HepG2 (cell line): ENCODE results near the gene PTPRD. TPM values are rescaled to one million over a fixed set of nuclear protein-coding genes. Genes with fewer than 3 reads are reported as not detected.

Experiments used
- CREB1 ChIP-seq, 2 experiments: fragments of 450-650 bp in 1 of 2; IDR thresholded peaks; 2 replicates each; pipeline ENCODE4 v1.6.1; 2016 to 2017; ENCODE audit warnings: control low read depth in 1 of 2, mild to moderate bottlenecking in 1 of 2, missing compliant biosample characterization in 1 of 2, missing genetic modification characterization in 1 of 2
- EP300 ChIP-seq, 3 experiments: sonication (generic) in 1 of 3; formaldehyde crosslinking in 1 of 3; IDR thresholded peaks; 2 replicates each; pipeline versions ENCODE4 v1.5.1 to v1.6.1; 2011 to 2020; ENCODE audit warnings: low read depth in 2 of 3, low read length in 2 of 3, borderline replicate concordance in 1 of 3, improper control_type of control experiment in 1 of 3, mild to moderate bottlenecking in 1 of 3, missing genetic modification reagents in 1 of 3, moderate library complexity in 1 of 3
- FOXO1 ChIP-seq: sonication (generic); formaldehyde crosslinking; IDR thresholded peaks from 2 replicates; pipeline ENCODE4 v1.4.0; 2020; ENCODE audit warnings: missing genetic modification reagents
- HMGXB3 ChIP-seq: sonication (generic); formaldehyde crosslinking; IDR thresholded peaks from 2 replicates; pipeline ENCODE4 v1.4.0; 2020; ENCODE audit warnings: missing genetic modification reagents, borderline replicate concordance
- HNF4A ChIP-seq: sonication (generic); formaldehyde crosslinking; IDR thresholded peaks from 2 replicates; pipeline ENCODE4 v1.4.0; 2020; ENCODE audit warnings: missing genetic modification reagents
- PAXIP1 ChIP-seq: sonication (generic); formaldehyde crosslinking; conservative IDR thresholded peaks from 2 replicates; pipeline ENCODE4 v1.4.0; 2020; ENCODE audit warnings: mild to moderate bottlenecking, missing genetic modification reagents, moderate library complexity
- REL ChIP-seq: sonication (generic); formaldehyde crosslinking; conservative IDR thresholded peaks from 2 replicates; pipeline ENCODE4 v1.8.0; 2022; ENCODE audit warnings: mild to moderate bottlenecking, missing genetic modification reagents, moderate library complexity
- YEATS2 ChIP-seq: sonication (generic); formaldehyde crosslinking; IDR thresholded peaks from 2 replicates; pipeline ENCODE4 v1.4.0; 2020; ENCODE audit warnings: missing genetic modification reagents, borderline replicate concordance
- ZEB1 ChIP-seq: IDR thresholded peaks from 2 replicates; pipeline ENCODE4 v1.6.1; 2012; ENCODE audit warnings: mild to moderate bottlenecking, low read depth, inconsistent platforms; ENCODE audit not compliant: insufficient replicate concordance
- ZNF274 ChIP-seq: sonication (generic); formaldehyde crosslinking; IDR thresholded peaks from 2 replicates; pipeline ENCODE4 v1.5.1; 2020; ENCODE audit warnings: mild to moderate bottlenecking, missing genetic modification reagents
- ZNF770 ChIP-seq: sonication (generic); formaldehyde crosslinking; IDR thresholded peaks from 2 replicates; pipeline ENCODE4 v1.5.0; 2020; ENCODE audit warnings: mild to moderate bottlenecking, missing genetic modification reagents
- polyA plus RNA-seq, 8 experiments: library from polyadenylated mRNA; depleted of rRNA in 3 of 8; stranded (reverse) in 7 of 8; unstranded in 1 of 8; fragments of >200 nt; fragmentation: Illumina TruSeq in 4 of 8; extraction: Trizol in 4 of 8; gene quantifications; 2 replicates each; pipeline versions ENCODE4 v1.2.1 to v1.2.3, GENCODE V29; 2011 to 2016; ENCODE audit warnings: low read depth in 4 of 8, missing spikeins in 1 of 8, mixed read lengths in 1 of 8; ENCODE audit not compliant: insufficient read depth in 1 of 8
- total RNA-seq, 5 experiments: library from RNA; depleted of rRNA; stranded (reverse); fragments of >200 nt; fragmentation: Illumina TruSeq; extraction: Trizol; gene quantifications; 2 replicates each; pipeline ENCODE4 v1.2.3, GENCODE V29; 2016; ENCODE audit warnings: low read depth in 1 of 5

Gene PTPRD
- total and polyA plus RNA-seq, 2 of the 13 experiments (the other 11 are each of a cell fraction or from before 2014, with no cell fraction given): 0.05 TPM; not detected in 1

DNA sequence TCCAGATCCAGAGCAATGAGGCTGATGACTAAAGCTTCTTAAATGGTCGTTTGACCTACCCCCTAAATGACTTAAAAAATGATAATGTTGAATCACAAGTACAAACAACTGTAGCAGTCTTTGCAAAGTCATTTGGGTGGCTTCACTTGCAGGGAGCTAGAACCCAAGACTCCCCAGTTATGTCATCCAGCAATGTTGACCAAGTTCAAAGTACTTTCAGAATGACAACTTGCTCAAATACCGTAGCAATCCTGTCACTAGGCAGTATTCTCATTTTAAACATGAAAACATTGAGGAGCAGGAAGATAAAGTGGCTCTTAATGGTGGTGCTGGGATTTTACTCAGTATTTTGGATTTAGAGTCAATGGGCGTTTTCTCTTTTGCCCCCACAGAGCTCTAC lies 1596.2 kb downstream of the PTPRD start (continued):
- no peak for TF ChIP-seq ZNF770 (CRISPR knock-in tag)
- TF ChIP-seq ZEB1: no peak
- 0 out of 2 replicates have a peak, but pooled peaks have one; percentile 17 for TF ChIP-seq PAXIP1
- no peak for TF ChIP-seq YEATS2 (CRISPR knock-in tag)
- TF ChIP-seq ZNF274 (CRISPR knock-in tag): no peak
- TF ChIP-seq HNF4A (CRISPR knock-in tag): peak; percentile 53
- TF ChIP-seq REL: no peak
- 0 out of 4 replicates have a peak, but pooled peaks of 1 of the 2 experiments have one; percentile 12 for TF ChIP-seq EP300 (IDR thresholded peaks at IDR 0.05; ENCODE audit: low read depth in 2 of 2, low read length in 2 of 2)
- no peak for TF ChIP-seq EP300 (CRISPR knock-in tag; IDR thresholded peaks at IDR 0.05; ENCODE audit: borderline replicate concordance)
- no peak for TF ChIP-seq CREB1 (IDR thresholded peaks at IDR 0.05)
- no peak for TF ChIP-seq CREB1 (CRISPR knock-in tag; IDR thresholded peaks at IDR 0.05)
- no peak for TF ChIP-seq HMGXB3 (CRISPR knock-in tag)
- no peak for TF ChIP-seq FOXO1
